Measurements from ENCODE around the gene CAPN5.

GRCh38 chr11:77089004-77089545, 22.3 kb downstream of the CAPN5 start:
- TF ChIP-seq, protein P1, sequence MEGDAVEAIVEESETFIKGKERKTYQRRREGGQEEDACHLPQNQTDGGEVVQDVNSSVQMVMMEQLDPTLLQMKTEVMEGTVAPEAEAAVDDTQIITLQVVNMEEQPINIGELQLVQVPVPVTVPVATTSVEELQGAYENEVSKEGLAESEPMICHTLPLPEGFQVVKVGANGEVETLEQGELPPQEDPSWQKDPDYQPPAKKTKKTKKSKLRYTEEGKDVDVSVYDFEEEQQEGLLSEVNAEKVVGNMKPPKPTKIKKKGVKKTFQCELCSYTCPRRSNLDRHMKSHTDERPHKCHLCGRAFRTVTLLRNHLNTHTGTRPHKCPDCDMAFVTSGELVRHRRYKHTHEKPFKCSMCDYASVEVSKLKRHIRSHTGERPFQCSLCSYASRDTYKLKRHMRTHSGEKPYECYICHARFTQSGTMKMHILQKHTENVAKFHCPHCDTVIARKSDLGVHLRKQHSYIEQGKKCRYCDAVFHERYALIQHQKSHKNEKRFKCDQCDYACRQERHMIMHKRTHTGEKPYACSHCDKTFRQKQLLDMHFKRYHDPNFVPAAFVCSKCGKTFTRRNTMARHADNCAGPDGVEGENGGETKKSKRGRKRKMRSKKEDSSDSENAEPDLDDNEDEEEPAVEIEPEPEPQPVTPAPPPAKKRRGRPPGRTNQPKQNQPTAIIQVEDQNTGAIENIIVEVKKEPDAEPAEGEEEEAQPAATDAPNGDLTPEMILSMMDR (IDR thresholded peaks at IDR 0.05; ENCODE audit: poor library complexity) = no peak
- no peak for TF ChIP-seq EZH2 (IDR thresholded peaks at IDR 0.05; ENCODE audit: borderline replicate concordance)
